ENCODE data around the gene WEE2. TPM values are rescaled to one million over a fixed set of nuclear protein-coding genes. Genes with fewer than 3 reads are reported as not detected.

The WEE2 gene
- total RNA-seq, 4 donors from 2014 or later: 0.79 TPM; not detected in 3

DNA sequence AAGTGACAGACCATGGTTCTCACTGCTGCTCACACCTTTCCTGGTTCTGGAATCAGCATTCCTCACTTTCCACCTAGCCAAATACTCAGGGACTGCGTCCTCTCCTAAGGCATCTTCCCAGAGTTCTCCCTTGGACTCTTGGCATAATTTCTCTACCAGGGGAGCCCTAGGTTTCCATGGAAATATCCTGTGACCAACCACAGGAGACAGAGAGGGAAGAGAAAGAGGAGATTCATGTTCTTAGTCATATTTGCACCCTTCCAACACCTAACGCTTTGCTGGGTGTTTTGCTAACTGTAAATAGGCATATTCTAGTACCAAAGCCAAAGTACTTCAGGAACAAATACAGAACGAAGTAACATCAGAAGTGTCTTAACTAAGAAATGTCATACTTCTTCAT, 34.8 kb upstream of the WEE2 start:
- H3K27ac ChIP-seq: peak overlapping the region in 1 of 3 donors; percentile 54
- H3K27me3 ChIP-seq: no peaks in the 10 kb centered on the region
- H3K9me3 ChIP-seq: no peaks in the 10 kb centered on the region
- no peak for TF ChIP-seq POLR2A (IDR thresholded peaks at IDR 0.05)
- TF ChIP-seq, protein P1, sequence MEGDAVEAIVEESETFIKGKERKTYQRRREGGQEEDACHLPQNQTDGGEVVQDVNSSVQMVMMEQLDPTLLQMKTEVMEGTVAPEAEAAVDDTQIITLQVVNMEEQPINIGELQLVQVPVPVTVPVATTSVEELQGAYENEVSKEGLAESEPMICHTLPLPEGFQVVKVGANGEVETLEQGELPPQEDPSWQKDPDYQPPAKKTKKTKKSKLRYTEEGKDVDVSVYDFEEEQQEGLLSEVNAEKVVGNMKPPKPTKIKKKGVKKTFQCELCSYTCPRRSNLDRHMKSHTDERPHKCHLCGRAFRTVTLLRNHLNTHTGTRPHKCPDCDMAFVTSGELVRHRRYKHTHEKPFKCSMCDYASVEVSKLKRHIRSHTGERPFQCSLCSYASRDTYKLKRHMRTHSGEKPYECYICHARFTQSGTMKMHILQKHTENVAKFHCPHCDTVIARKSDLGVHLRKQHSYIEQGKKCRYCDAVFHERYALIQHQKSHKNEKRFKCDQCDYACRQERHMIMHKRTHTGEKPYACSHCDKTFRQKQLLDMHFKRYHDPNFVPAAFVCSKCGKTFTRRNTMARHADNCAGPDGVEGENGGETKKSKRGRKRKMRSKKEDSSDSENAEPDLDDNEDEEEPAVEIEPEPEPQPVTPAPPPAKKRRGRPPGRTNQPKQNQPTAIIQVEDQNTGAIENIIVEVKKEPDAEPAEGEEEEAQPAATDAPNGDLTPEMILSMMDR (IDR thresholded peaks at IDR 0.05): no peak
- no peak for DNase-seq
- peaks cover 5 to 16% of the 10 kb centered on the region in 2 donors for H3K4me1 ChIP-seq
- no peak overlapping the region for H3K4me3 ChIP-seq (replicated peaks in 1 of 3)
- 87 to 98% methylated on average over 3 of the region's 3 CpGs for WGBS, 2 donors
- intact Hi-C loops (cut with DNase I): no loop called here
- no peaks in the 10 kb centered on the region for H3K36me3 ChIP-seq

DNA sequence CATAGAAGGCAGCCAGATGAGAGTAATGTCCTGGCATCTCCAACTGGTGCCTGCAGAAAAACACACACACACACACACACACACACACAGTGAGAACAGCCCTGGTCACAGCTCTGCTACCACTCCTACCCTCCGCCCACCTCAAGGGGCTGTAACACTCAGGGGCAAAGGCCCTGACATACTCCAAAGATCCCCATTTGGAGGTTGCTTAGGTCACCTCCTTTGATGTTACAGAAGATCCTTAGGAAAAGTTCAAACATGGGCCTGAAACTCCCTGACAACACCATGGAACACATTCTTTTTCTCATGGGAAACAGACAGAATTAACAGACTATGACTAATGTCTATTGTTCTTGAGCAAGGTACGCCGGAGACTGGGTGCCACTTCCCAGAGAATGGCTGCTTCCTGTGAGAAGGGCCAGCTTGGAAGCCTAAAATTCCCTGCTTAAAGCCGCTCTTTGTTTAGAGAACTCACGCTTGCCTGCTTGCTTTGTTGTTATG, 33.9 kb upstream of the WEE2 start:
- no peak overlapping the region for H3K4me3 ChIP-seq (replicated peaks in 1 of 3)
- no peaks in the 10 kb centered on the region for H3K27me3 ChIP-seq
- no peaks in the 10 kb centered on the region for H3K9me3 ChIP-seq
- peak overlapping the region; percentile 26 to 64 (median 54) for H3K27ac ChIP-seq
- WGBS, 2 donors: 74 to 84% methylated on average over 4 to 5 of the region's 5 CpGs
- no peak for DNase-seq
- no peaks in the 10 kb centered on the region for H3K36me3 ChIP-seq
- peaks cover 5 to 16% of the 10 kb centered on the region in 2 donors for H3K4me1 ChIP-seq
- TF ChIP-seq, protein P1 (IDR thresholded peaks at IDR 0.05): no peak
- no peak for TF ChIP-seq POLR2A (IDR thresholded peaks at IDR 0.05)
- intact Hi-C loops (cut with DNase I): no loop called here

DNA sequence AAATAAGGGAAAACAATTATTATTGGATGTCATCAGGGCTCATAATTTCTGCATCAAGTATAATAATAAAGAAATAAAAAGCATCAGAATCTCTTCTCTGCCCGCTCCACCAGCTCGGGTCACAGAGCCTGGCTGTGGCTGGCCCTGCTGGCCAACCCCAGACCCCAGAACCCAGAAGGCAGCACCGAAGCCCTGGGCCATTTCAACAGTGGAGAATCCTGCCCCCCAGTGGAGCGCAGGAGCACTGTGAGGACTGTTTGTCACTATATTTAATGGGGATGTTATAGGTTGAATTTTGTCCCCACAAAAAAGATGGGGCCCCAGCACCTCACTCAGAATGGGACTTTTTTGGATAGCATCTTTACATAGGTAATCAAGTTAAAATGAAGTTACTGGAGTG, 33.5 kb upstream of the WEE2 start:
- peak in 1 of 2 donors; percentile 25 for DNase-seq
- Histone ChIP-seq H3K4me1 (peaks cover 5 to 16% of the 10 kb centered on the region in 2 donors), H3K27me3 (no peaks in the 10 kb centered on the region), H3K36me3 (no peaks in the 10 kb centered on the region), H3K27ac (peak overlapping the region in 2 of 3 donors; percentile 54 to 64), H3K9me3 (no peaks in the 10 kb centered on the region), H3K4me3 (replicated peaks in 1 of 3) (no peak overlapping the region)
- TF ChIP-seq POLR2A (IDR thresholded peaks at IDR 0.05): no peak
- TF ChIP-seq, protein P1 (IDR thresholded peaks at IDR 0.05): peak in 4 of 6 experiments; percentile 49 to 53 (median 50)
- intact Hi-C loops (cut with DNase I): no loop called here
- WGBS, 2 donors: 41 to 78% methylated on average over 4 of the region's 4 CpGs

DNA sequence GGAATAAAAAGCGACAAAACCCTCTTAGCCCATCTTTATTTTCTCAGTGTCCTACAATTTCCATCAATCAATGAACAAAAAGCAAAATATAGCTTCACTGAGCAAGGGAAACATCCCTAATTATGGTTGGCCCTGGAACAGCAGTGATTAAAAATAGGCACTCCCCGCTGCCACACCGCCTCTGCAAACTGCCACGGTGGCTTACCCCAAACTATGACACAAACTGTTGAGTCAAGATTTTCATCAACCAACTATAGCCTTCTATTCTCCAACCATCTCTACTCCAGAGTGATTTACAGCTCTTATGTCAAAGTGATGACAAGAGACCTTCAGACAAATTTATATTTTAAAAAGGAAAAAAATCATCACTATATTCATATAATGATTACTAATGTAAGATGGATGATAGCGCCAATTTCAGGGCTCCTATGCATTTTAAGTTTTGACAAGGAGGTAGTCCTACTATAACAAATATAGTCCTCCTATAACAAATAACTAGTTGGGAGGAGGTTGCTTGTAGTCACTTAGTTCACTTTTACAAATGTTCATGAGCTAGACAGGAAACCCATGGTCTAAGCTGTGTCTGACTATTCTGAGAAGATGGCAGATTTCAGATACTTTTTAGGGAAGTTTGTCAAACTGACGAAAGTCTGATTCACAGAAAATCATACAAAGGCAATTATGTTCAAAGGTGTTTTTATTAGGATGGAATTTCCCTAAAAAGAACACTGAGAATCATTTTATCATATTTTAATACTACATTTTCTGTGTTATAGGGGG, 32.5 kb upstream of the WEE2 start:
- H3K27ac ChIP-seq: no peak overlapping the region
- intact Hi-C loops (cut with DNase I): no loop called here

More for the DNA sequence above, 32.5 kb upstream of the WEE2 start:
- H3K9me3 ChIP-seq: no peaks in the 10 kb centered on the region
- WGBS, 2 donors: 87 to 93% methylated on average over 6 of the region's 6 CpGs
- peaks cover 5 to 16% of the 10 kb centered on the region in 2 donors for H3K4me1 ChIP-seq
- no peak for TF ChIP-seq POLR2A (IDR thresholded peaks at IDR 0.05)
- TF ChIP-seq, protein P1 (IDR thresholded peaks at IDR 0.05): no peak
- no peaks in the 10 kb centered on the region for H3K36me3 ChIP-seq
- no peak for DNase-seq
- no peak overlapping the region for H3K4me3 ChIP-seq (replicated peaks in 1 of 3)
- no peaks in the 10 kb centered on the region for H3K27me3 ChIP-seq
